ENCODE measurements around the gene STAP2. TPM values are rescaled to one million over a fixed set of nuclear protein-coding genes. Genes with fewer than 3 reads are reported as not detected.

Gene STAP2
- total RNA-seq, 1 experiment from 2014 or later, result 72.6 TPM

GRCh38 chr19:4376028-4376670 lies 37.5 kb upstream of the STAP2 start:
- Histone ChIP-seq H3K9ac (ENCODE audit: low read length) (peak overlapping the region; percentile 88; the same call in 1 of the 2 replicates), H3K79me2 (ENCODE audit: low read length) (peaks cover 63% of the 10 kb centered on the region), H3F3A (ENCODE audit: low read length, unreplicated experiment) (peaks cover 7% of the 10 kb centered on the region), H3K4me3 (ENCODE audit: low read length) (peak overlapping the region; percentile 44; the same call in 1 of the 2 replicates), H2AFZ (ENCODE audit: low read length) (no peak overlapping the region), H3K36me3 (ENCODE audit: low read depth, low read length) (no peaks in the 10 kb centered on the region), H4K20me1 (ENCODE audit: low read length) (no peaks in the 10 kb centered on the region), H3K4me2 (ENCODE audit: low read length) (peak overlapping the region; percentile 85), H3K27me3 (ENCODE audit: low read length) (no peaks in the 10 kb centered on the region), H3K27ac (ENCODE audit: low read length) (peak overlapping the region; percentile 99), H3K9me2 (replicated peaks; ENCODE audit: low read length) (no peaks in the 10 kb centered on the region), H3K9me3 (ENCODE audit: low read length) (no peaks in the 10 kb centered on the region), H3K4me1 (ENCODE audit: insufficient read depth, low read length) (peaks cover 73% of the 10 kb centered on the region)
- DNase-seq (peak; percentile 45), ATAC-seq (no peak)
- no TSS peak for BruUV-seq (replicated peaks)
- POLR2A ChIA-PET (ENCODE audit: unreplicated experiment), result interaction anchor here (0.5 kb wide), 1 partner anchor 80 kb away, joined by 4 read pairs; no protein-coding TSS in a partner anchor
- no peak for TF ChIP-seq CTCF (conservative IDR thresholded peaks at IDR 0.05; ENCODE audit: low read depth, low read length)
- TF ChIP-seq EZH2phosphoT487 (IDR thresholded peaks at IDR 0.05; ENCODE audit: borderline replicate concordance, low read length), result no peak
- no peak for TF ChIP-seq EZH2 (IDR thresholded peaks at IDR 0.05; ENCODE audit: low read length, unreplicated experiment)
- intact Hi-C loops (cut with micrococcal nuclease), result no loop called here
- CTCF ChIA-PET, result interaction anchor here (0.5 to 2.2 kb wide), 4 partner anchors 24 to 278 kb away, joined by 5 to 16 read pairs (median 8); partner anchors contain the start of genes CHAF1A and SH3GL1

GRCh38 chr19:4375164-4376027 lies 36.8 kb upstream of the STAP2 start:
- Histone ChIP-seq H3K36me3 (ENCODE audit: low read depth, low read length) (no peaks in the 10 kb centered on the region), H4K20me1 (ENCODE audit: low read length) (no peaks in the 10 kb centered on the region), H3K4me3 (ENCODE audit: low read length) (peak overlapping the region; percentile 44), H3K27me3 (ENCODE audit: low read length) (no peaks in the 10 kb centered on the region), H3K9me3 (ENCODE audit: low read length) (no peaks in the 10 kb centered on the region), H3K4me2 (ENCODE audit: low read length) (peak overlapping the region; percentile 85), H3K79me2 (ENCODE audit: low read length) (peaks cover 66% of the 10 kb centered on the region), H3K4me1 (ENCODE audit: insufficient read depth, low read length) (peaks cover 70% of the 10 kb centered on the region), H3K9ac (ENCODE audit: low read length) (peak overlapping the region; percentile 88), H3F3A (ENCODE audit: low read length, unreplicated experiment) (peaks cover 7% of the 10 kb centered on the region), H3K9me2 (replicated peaks; ENCODE audit: low read length) (no peaks in the 10 kb centered on the region), H2AFZ (ENCODE audit: low read length) (no peak overlapping the region), H3K27ac (ENCODE audit: low read length) (peak overlapping the region; percentile 99)
- no TSS peak for BruUV-seq (replicated peaks)
- TF ChIP-seq CTCF (conservative IDR thresholded peaks at IDR 0.05; ENCODE audit: low read depth, low read length) (peak; percentile 55), EZH2phosphoT487 (IDR thresholded peaks at IDR 0.05; ENCODE audit: borderline replicate concordance, low read length) (no peak), EZH2 (IDR thresholded peaks at IDR 0.05; ENCODE audit: low read length, unreplicated experiment) (no peak)
- ChIA-PET POLR2A (ENCODE audit: unreplicated experiment) (interaction anchor here (0.5 to 0.6 kb wide), 2 partner anchors 81 to 108 kb away, joined by 3 to 4 read pairs; no protein-coding TSS in a partner anchor), CTCF (interaction anchor here (0.6 to 2.2 kb wide), 5 partner anchors 18 to 109 kb away, joined by 3 to 11 read pairs (median 5); partner anchors contain the start of genes CHAF1A and SH3GL1)
- DNase-seq (peak; percentile 95), ATAC-seq (peak; percentile 35)
- intact Hi-C loops (cut with micrococcal nuclease), result no loop called here

Data from PC-3 (cell line).